ENCODE results near the gene CENPB. TPM values are rescaled to one million over a fixed set of nuclear protein-coding genes. Genes with fewer than 3 reads are reported as not detected.

CENPB gene
- total and polyA plus RNA-seq, 4 donors: 4.5 to 32.4 (median 25.4) TPM

GRCh38 chr20:3812975-3813847 lies 26.7 kb upstream of the CENPB start:
- no peak overlapping the region for H3K27ac ChIP-seq (ENCODE audit: low read depth in 1 of 2, low read length in 2 of 2)

More at GRCh38 chr20:3812975-3813847, 26.7 kb upstream of the CENPB start:
- TF ChIP-seq HNF4G (IDR thresholded peaks at IDR 0.05) (no peak), ZBTB33 (IDR thresholded peaks at IDR 0.05) (no peak), RAD21 (IDR thresholded peaks at IDR 0.05) (no peak), EGR1 (IDR thresholded peaks at IDR 0.05; ENCODE audit: low read depth in 2 of 2) (no peak), TAF1 (conservative IDR thresholded peaks at IDR 0.05) (no peak), FOXA2 (IDR thresholded peaks at IDR 0.05) (no peak), SP1 (IDR thresholded peaks at IDR 0.05) (no peak), HNF4A (conservative IDR thresholded peaks at IDR 0.05) (no peak), YY1 (IDR thresholded peaks at IDR 0.05) (no peak), MAX (IDR thresholded peaks at IDR 0.05) (no peak), FOXA1 (IDR thresholded peaks at IDR 0.05) (no peak), NR2F2 (IDR thresholded peaks at IDR 0.05) (no peak), GABPA (IDR thresholded peaks at IDR 0.05 in 1 of 2, conservative IDR thresholded peaks at IDR 0.05 in 1 of 2) (no peak), ATF3 (IDR thresholded peaks at IDR 0.05) (no peak), JUND (IDR thresholded peaks at IDR 0.05) (no peak), REST (IDR thresholded peaks at IDR 0.05) (no peak), CTCF (IDR thresholded peaks at IDR 0.05; ENCODE audit: low read depth, low read length, missing input control) (no peak)
- Histone ChIP-seq H3K4me1 (ENCODE audit: control insufficient read depth in 4 of 4, insufficient read depth in 4 of 4, low read length in 3 of 4) (peaks cover 5 to 20% (median 13%) of the 10 kb centered on the region in 4 donors), H3K27me3 (ENCODE audit: control insufficient read depth in 4 of 4, insufficient read depth in 4 of 4, low read length in 3 of 4) (no peaks in the 10 kb centered on the region), H3K4me3 (ENCODE audit: low read depth in 1 of 3, low read length in 3 of 3) (no peak overlapping the region), H3K36me3 (ENCODE audit: control insufficient read depth in 4 of 4, insufficient read depth in 3 of 4, low read depth in 1 of 4, low read length in 3 of 4) (no peaks in the 10 kb centered on the region), H3K9ac (ENCODE audit: low read depth in 1 of 2, low read length in 2 of 2) (no peak overlapping the region), H3K9me3 (ENCODE audit: control insufficient read depth in 4 of 4, low read length in 3 of 4) (no peaks in the 10 kb centered on the region)
- no peak for DNase-seq (ENCODE audit: low spot score)
- 74% methylated on average over 8 of the region's 8 CpGs for WGBS

Measured in liver (tissue), 9 donors.